Tibial artery (tissue), 4 donors: Measurements from ENCODE around the gene C2CD5.

Experiments
- DNase-seq, 2 donors: peaks; one replicate each; pipeline ENCODE4 v3.0.0-alpha.2; 2019
- H3K27ac ChIP-seq, 2 donors: fragments of 200-600 bp; sonication (generic) in 1 of 2; 1 replicate in 1 of 2; 2 replicates in 1 of 2; pipeline ENCODE4 v1.5.1; 2018 to 2019; ENCODE audit warnings: mild to moderate bottlenecking in 1 of 2
- H3K27me3 ChIP-seq, 2 donors: fragments of 200-600 bp; sonication (generic) in 1 of 2; one replicate each; pipeline versions ENCODE4 v1.5.1 to v1.6.0; 2016 to 2019
- H3K36me3 ChIP-seq, 3 donors: fragments of 200-600 bp; sonication (generic) in 2 of 3; one replicate each; pipeline ENCODE4 v1.5.1; 2016 to 2019; ENCODE audit warnings: mild to moderate bottlenecking in 2 of 3
- H3K4me1 ChIP-seq, 4 donors: fragments of 200-600 bp; sonication (generic) in 2 of 4; 1 replicate in 3 of 4; 2 replicates in 1 of 4; pipeline ENCODE4 v1.5.1; 2016 to 2019
- H3K4me3 ChIP-seq, 2 donors: fragments of 200-600 bp; sonication (generic) in 1 of 2; 1 replicate in 1 of 2; 2 replicates in 1 of 2; pipeline ENCODE4 v1.5.1; 2018 to 2019; ENCODE audit warnings: mild to moderate bottlenecking in 2 of 2
- H3K9me3 ChIP-seq, 3 donors: fragments of 200-600 bp; sonication (generic) in 1 of 3; one replicate each; pipeline ENCODE4 v1.5.1; 2016 to 2019
- CTCF ChIP-seq, 2 experiments: fragments of 200-600 bp in 1 of 2; fragments of 450-650 bp in 1 of 2; IDR thresholded peaks; one replicate each; pipeline ENCODE4 v1.5.1; 2017 to 2019; ENCODE audit warnings: antibody characterized with exemption in 2 of 2, mild to moderate bottlenecking in 1 of 2, moderate library complexity in 1 of 2
- intact Hi-C: fragments of 100-400 bp; cut with DNase I; formaldehyde crosslinking; loops from one replicate; pipeline ENCODE4 v1.15.0; 2023; ENCODE audit warnings: low total_unique reads

Gene C2CD5

GRCh38 chr12:22467190-22467589, 77.2 kb downstream of the C2CD5 start:
- no peaks in the 10 kb centered on the region for H3K27me3 ChIP-seq
- DNase-seq: no peak
- no peak for TF ChIP-seq CTCF (IDR thresholded peaks at IDR 0.05)
- H3K27ac ChIP-seq: no peak overlapping the region
- H3K9me3 ChIP-seq: no peaks in the 10 kb centered on the region
- H3K4me1 ChIP-seq: no peaks in the 10 kb centered on the region
- H3K4me3 ChIP-seq: no peak overlapping the region
- peaks cover 26 to 43% (median 34%) of the 10 kb centered on the region in 3 donors for H3K36me3 ChIP-seq
- intact Hi-C loops: no loop called here

- TF ChIP-seq CTCF (IDR thresholded peaks at IDR 0.05): no peak
- intact Hi-C loops: no loop called here
- no peak overlapping the region for H3K27ac ChIP-seq
- no peaks in the 10 kb centered on the region for H3K4me1 ChIP-seq
- peaks cover 3 to 11% (median 7%) of the 10 kb centered on the region in 3 donors for H3K36me3 ChIP-seq
- H3K27me3 ChIP-seq: no peaks in the 10 kb centered on the region
- DNase-seq: no peak
- H3K4me3 ChIP-seq: no peak overlapping the region
- no peaks in the 10 kb centered on the region for H3K9me3 ChIP-seq
Measured at GRCh38 chr12:22463306-22463705, 81.0 kb downstream of the C2CD5 start.

- intact Hi-C loops: no loop called here
- Histone ChIP-seq H3K9me3 (no peaks in the 10 kb centered on the region), H3K36me3 (peaks cover 0 to 3% (median 0%) of the 10 kb centered on the region in 3 donors), H3K27ac (no peak overlapping the region), H3K4me1 (no peaks in the 10 kb centered on the region), H3K27me3 (no peaks in the 10 kb centered on the region), H3K4me3 (no peak overlapping the region)
- TF ChIP-seq CTCF (IDR thresholded peaks at IDR 0.05): no peak
- DNase-seq: no peak
Measured at GRCh38 chr12:22461786-22462185, 82.6 kb downstream of the C2CD5 start.

GRCh38 chr12:22459838-22460490, 84.4 kb downstream of the C2CD5 start:
- peak; percentile 44 to 46 for TF ChIP-seq CTCF (IDR thresholded peaks at IDR 0.05)
- no peak overlapping the region for H3K27ac ChIP-seq
- peaks cover 0 to 10% (median 0%) of the 10 kb centered on the region in 3 donors for H3K36me3 ChIP-seq
- intact Hi-C loops: no loop called here
- no peak for DNase-seq
- no peaks in the 10 kb centered on the region for H3K27me3 ChIP-seq
- no peak overlapping the region for H3K4me3 ChIP-seq
- H3K9me3 ChIP-seq: no peaks in the 10 kb centered on the region
- H3K4me1 ChIP-seq: no peaks in the 10 kb centered on the region

- H3K4me3 ChIP-seq: no peak overlapping the region
- intact Hi-C loops: no loop called here
Measured at GRCh38 chr12:22458298-22458937, 85.9 kb downstream of the C2CD5 start.

More at GRCh38 chr12:22458298-22458937, 85.9 kb downstream of the C2CD5 start:
- TF ChIP-seq CTCF (IDR thresholded peaks at IDR 0.05): no peak
- Histone ChIP-seq H3K4me1 (no peaks in the 10 kb centered on the region), H3K36me3 (peaks cover 7 to 15% (median 9%) of the 10 kb centered on the region in 3 donors), H3K9me3 (no peaks in the 10 kb centered on the region), H3K27ac (no peak overlapping the region), H3K27me3 (no peaks in the 10 kb centered on the region)
- no peak for DNase-seq
